CD4-positive, alpha-beta T cell (primary cell): ENCODE results near the gene HDAC9. TPM values are rescaled to one million over a fixed set of nuclear protein-coding genes. Genes with fewer than 3 reads are reported as not detected.

Source experiments
- ATAC-seq: fragments of 200-7000 bp; cut with Tn5 transposase; one replicate; pipeline ENCODE4 v1.10.0; 2022; ENCODE audit warnings: mild to moderate bottlenecking; ENCODE audit not compliant: poor library complexity
- CTCF ChIA-PET: fragments of 350-600 bp; sonication (Branson Sonifier 250); formaldehyde crosslinking; loops from one replicate; lab custom pipeline; 2021; ENCODE audit warnings: antibody characterized with exemption, inconsistent platforms; lab: Charles Lee
- POLR2A ChIA-PET: fragments of 350-600 bp; sonication (Branson Sonifier 250); formaldehyde crosslinking; loops from one replicate; lab custom pipeline; 2021; ENCODE audit warnings: antibody characterized with exemption, inconsistent platforms; lab: Charles Lee
- DNase-seq, 14 experiments: peaks; one replicate each; pipeline ENCODE4 v3.0.0-alpha.2; 2013 to 2020; ENCODE audit warnings: mixed read lengths in 2 of 14
- H3K27ac ChIP-seq, 2 donors: one replicate each; pipeline versions ENCODE4 v1.5.1 to v1.7.0; 2013; ENCODE audit warnings: low read length in 2 of 2, low read depth in 1 of 2, mild to moderate bottlenecking in 1 of 2
- H3K27me3 ChIP-seq, 2 experiments: 1 replicate in 1 of 2; 2 replicates in 1 of 2; pipeline versions ENCODE4 v1.6.1 to v1.7.0; 2013; ENCODE audit warnings: low read length in 2 of 2, control low read depth in 1 of 2, mild to moderate bottlenecking in 1 of 2, moderate library complexity in 1 of 2; ENCODE audit not compliant: insufficient read depth in 2 of 2, control insufficient read depth in 1 of 2
- H3K36me3 ChIP-seq: one replicate; pipeline ENCODE4 v1.6.1; 2013; ENCODE audit warnings: low read length, control low read depth; ENCODE audit not compliant: insufficient read depth
- H3K4me1 ChIP-seq: one replicate; pipeline ENCODE4 v1.6.1; 2013; ENCODE audit warnings: low read length, control low read depth; ENCODE audit not compliant: insufficient read depth
- H3K4me3 ChIP-seq: one replicate; pipeline ENCODE4 v1.5.1; 2013; ENCODE audit warnings: mild to moderate bottlenecking, low read length, moderate library complexity
- H3K9me3 ChIP-seq, 2 experiments: 1 replicate in 1 of 2; 2 replicates in 1 of 2; pipeline versions ENCODE4 v1.6.1 to v1.7.0; 2013; ENCODE audit warnings: low read length in 2 of 2, mild to moderate bottlenecking in 2 of 2, control low read depth in 1 of 2, moderate library complexity in 1 of 2; ENCODE audit not compliant: control insufficient read depth in 1 of 2, insufficient read depth in 1 of 2
- H3K27ac Mint-ChIP-seq: one replicate; pipeline ENCODE4 v1.8.0; 2020; ENCODE audit warnings: mixed read lengths
- H3K27me3 Mint-ChIP-seq: one replicate; pipeline ENCODE4 v1.8.0; 2021; ENCODE audit warnings: mixed read lengths
- H3K36me3 Mint-ChIP-seq: one replicate; pipeline ENCODE4 v1.8.0; 2021; ENCODE audit warnings: low read depth, mixed read lengths
- H3K4me1 Mint-ChIP-seq: one replicate; pipeline ENCODE4 v1.8.0; 2021; ENCODE audit warnings: low read depth, mixed read lengths
- H3K4me3 Mint-ChIP-seq: one replicate; pipeline ENCODE4 v1.8.0; 2020; ENCODE audit warnings: mild to moderate bottlenecking, mixed read lengths
- H3K9me3 Mint-ChIP-seq: one replicate; pipeline ENCODE4 v1.8.0; 2020; ENCODE audit warnings: mixed read lengths
- intact Hi-C, 2 experiments: fragments of 100-400 bp; cut with DNase I in 1 of 2; cut with micrococcal nuclease in 1 of 2; formaldehyde crosslinking; loops; one replicate each; pipeline versions ENCODE4 v1.15.1 to v1.9.0; 2023 to 2025; cut with DNase I, micrococcal nuclease
- total RNA-seq, 174 experiments: library from RNA in 2 of 174; stranded (reverse) in 2 of 174; gene quantifications; one replicate each; pipeline ENCODE4 v1.2.3 and lab custom pipeline; 2021 to 2026
- TF ChIP-seq, protein P1 (sequence below): fragments of 200-600 bp; IDR thresholded peaks from one replicate; pipeline ENCODE4 v1.8.0; 2022; ENCODE audit warnings: antibody characterized with exemption, mild to moderate bottlenecking

Gene HDAC9
- total RNA-seq, 2 experiments from 2014 or later, result 0.73 to 1.2 TPM

DNA sequence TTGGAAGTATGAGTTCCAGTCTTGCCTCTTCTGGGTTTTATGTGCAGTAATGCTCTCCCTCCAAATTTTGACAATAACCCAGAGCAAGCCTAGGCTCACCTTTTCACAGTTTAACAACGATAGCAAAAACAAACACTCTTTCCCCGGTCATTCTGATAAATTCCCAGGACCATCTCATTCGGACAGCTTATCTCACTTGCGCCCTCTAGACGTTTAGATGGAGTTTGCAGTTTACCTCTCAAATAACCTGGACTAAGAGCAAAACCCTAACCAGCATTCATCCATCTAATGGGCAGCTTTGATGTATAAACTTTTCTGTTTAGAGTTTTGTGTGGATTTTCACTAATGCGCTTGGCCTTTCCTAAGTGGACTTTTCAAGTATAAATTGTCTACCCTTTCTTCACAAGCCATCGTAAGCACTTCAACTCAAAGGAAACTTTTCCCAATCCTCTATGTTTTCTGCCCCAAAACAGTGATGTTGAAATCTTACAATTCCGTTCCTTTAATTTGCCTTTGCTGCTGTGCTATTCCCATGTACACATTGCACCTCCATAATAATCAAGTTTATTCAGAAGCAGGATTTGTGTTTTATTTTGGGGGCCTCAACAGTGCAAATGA is 114.9 kb downstream of the HDAC9 start:
- Histone ChIP-seq H3K4me3 (no peak overlapping the region), H3K9me3 (peaks cover 0 to 4% of the 10 kb centered on the region in 2 experiments), H3K36me3 (no peaks in the 10 kb centered on the region), H3K27me3 (no peaks in the 10 kb centered on the region), H3K4me1 (no peaks in the 10 kb centered on the region), H3K27ac (no peak overlapping the region)
- CTCF ChIA-PET, result no interaction called here
- Mint-ChIP-seq H3K9me3 (peaks cover 3% of the 10 kb centered on the region), H3K36me3 (no peaks in the 10 kb centered on the region), H3K4me3 (no peak overlapping the region), H3K27ac (no peak overlapping the region), H3K4me1 (no peaks in the 10 kb centered on the region), H3K27me3 (no peaks in the 10 kb centered on the region)
- DNase-seq, result no peak
- no peak for ATAC-seq
- TF ChIP-seq, protein P1, sequence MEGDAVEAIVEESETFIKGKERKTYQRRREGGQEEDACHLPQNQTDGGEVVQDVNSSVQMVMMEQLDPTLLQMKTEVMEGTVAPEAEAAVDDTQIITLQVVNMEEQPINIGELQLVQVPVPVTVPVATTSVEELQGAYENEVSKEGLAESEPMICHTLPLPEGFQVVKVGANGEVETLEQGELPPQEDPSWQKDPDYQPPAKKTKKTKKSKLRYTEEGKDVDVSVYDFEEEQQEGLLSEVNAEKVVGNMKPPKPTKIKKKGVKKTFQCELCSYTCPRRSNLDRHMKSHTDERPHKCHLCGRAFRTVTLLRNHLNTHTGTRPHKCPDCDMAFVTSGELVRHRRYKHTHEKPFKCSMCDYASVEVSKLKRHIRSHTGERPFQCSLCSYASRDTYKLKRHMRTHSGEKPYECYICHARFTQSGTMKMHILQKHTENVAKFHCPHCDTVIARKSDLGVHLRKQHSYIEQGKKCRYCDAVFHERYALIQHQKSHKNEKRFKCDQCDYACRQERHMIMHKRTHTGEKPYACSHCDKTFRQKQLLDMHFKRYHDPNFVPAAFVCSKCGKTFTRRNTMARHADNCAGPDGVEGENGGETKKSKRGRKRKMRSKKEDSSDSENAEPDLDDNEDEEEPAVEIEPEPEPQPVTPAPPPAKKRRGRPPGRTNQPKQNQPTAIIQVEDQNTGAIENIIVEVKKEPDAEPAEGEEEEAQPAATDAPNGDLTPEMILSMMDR, result no peak
- intact Hi-C loops, result no loop called here
- POLR2A ChIA-PET, result no interaction called here

DNA sequence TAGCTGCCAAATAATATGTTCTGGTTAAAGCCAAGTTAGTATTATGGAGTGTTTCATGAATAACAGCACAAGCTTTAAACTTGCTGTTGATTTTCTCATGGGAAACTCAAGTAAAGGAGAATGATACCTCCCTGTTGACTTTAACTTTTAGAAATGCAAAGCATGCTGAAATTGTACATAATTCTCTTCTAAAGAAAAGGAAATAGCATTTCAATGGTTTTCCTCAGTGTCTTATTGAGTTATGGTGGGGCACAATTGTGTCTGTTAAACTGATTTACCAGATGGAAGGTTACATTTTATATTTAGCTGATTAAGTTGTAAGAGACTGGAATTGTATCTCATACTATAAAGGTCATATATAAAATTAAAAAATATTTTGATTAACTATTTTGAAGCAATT is 119.3 kb downstream of the HDAC9 start:
- POLR2A ChIA-PET, result no interaction called here
- Histone ChIP-seq H3K27me3 (no peaks in the 10 kb centered on the region), H3K27ac (no peak overlapping the region), H3K4me3 (no peak overlapping the region), H3K9me3 (no peaks in the 10 kb centered on the region), H3K4me1 (no peaks in the 10 kb centered on the region), H3K36me3 (no peaks in the 10 kb centered on the region)
- Mint-ChIP-seq H3K4me1 (no peaks in the 10 kb centered on the region), H3K27ac (no peak overlapping the region), H3K27me3 (no peaks in the 10 kb centered on the region), H3K4me3 (no peak overlapping the region), H3K36me3 (no peaks in the 10 kb centered on the region), H3K9me3 (no peaks in the 10 kb centered on the region)
- CTCF ChIA-PET, result interaction anchor here (0.9 kb wide), 1 partner anchor 11 kb away, joined by 5 read pairs; no protein-coding TSS in a partner anchor
- intact Hi-C loops, result no loop called here
- TF ChIP-seq, protein P1, result no peak
- no peak for DNase-seq
- ATAC-seq, result no peak

- no peaks in the 10 kb centered on the region for H3K36me3 Mint-ChIP-seq
- DNase-seq (no peak), ATAC-seq (no peak)
- ChIA-PET POLR2A (no interaction called here), CTCF (no interaction called here)
- intact Hi-C loops, result no loop called here
- no peaks in the 10 kb centered on the region for H3K27me3 ChIP-seq
- no peak overlapping the region for H3K27ac Mint-ChIP-seq
- H3K4me3 ChIP-seq, result no peak overlapping the region
- H3K9me3 ChIP-seq, result no peaks in the 10 kb centered on the region
- H3K27ac ChIP-seq, result no peak overlapping the region
- no peaks in the 10 kb centered on the region for H3K4me1 Mint-ChIP-seq
- TF ChIP-seq, protein P1, result no peak
- H3K9me3 Mint-ChIP-seq, result no peaks in the 10 kb centered on the region
- H3K4me1 ChIP-seq, result no peaks in the 10 kb centered on the region
- H3K4me3 Mint-ChIP-seq, result no peak overlapping the region
- H3K36me3 ChIP-seq, result no peaks in the 10 kb centered on the region
- H3K27me3 Mint-ChIP-seq, result no peaks in the 10 kb centered on the region
Measured at GRCh38 chr7:18619311-18619710, 123.8 kb downstream of the HDAC9 start.
